H9 (cell line): ENCODE measurements around the gene LYVE1. TPM values are rescaled to one million over a fixed set of nuclear protein-coding genes. Genes with fewer than 3 reads are reported as not detected.

ENCODE experiments used
- DNase-seq: peaks from one replicate; pipeline ENCODE4 v3.0.0-alpha.2; 2017
- H2AFZ ChIP-seq: one replicate; pipeline ENCODE4 v1.6.1; 2013; ENCODE audit warnings: mild to moderate bottlenecking, low read length, control low read depth, moderate library complexity
- H2AK5ac ChIP-seq: 2 replicates; pipeline ENCODE4 v1.6.1; 2013; ENCODE audit warnings: low read length, control low read depth, mixed read lengths; ENCODE audit not compliant: insufficient read length
- H2BK120ac ChIP-seq: one replicate; pipeline ENCODE4 v1.6.1; 2013; ENCODE audit warnings: low read depth, mild to moderate bottlenecking, low read length, control low read depth, inconsistent platforms; ENCODE audit not compliant: poor library complexity, severe bottlenecking
- H2BK12ac ChIP-seq: 2 replicates; pipeline ENCODE4 v1.6.1; 2013; ENCODE audit warnings: low read length, control low read depth, mixed read lengths, low read depth; ENCODE audit not compliant: insufficient read length
- H2BK15ac ChIP-seq: 2 replicates; pipeline ENCODE4 v1.6.1; 2013; ENCODE audit warnings: low read depth, low read length, control low read depth
- H2BK20ac ChIP-seq: one replicate; pipeline ENCODE4 v1.6.1; 2013; ENCODE audit warnings: low read depth, mild to moderate bottlenecking, low read length, control low read depth, inconsistent platforms; ENCODE audit not compliant: poor library complexity, severe bottlenecking
- H2BK5ac ChIP-seq: 2 replicates; pipeline ENCODE4 v1.6.1; 2013; ENCODE audit warnings: low read length, control low read depth, mixed read lengths; ENCODE audit not compliant: insufficient read length
- H3K14ac ChIP-seq: 2 replicates; pipeline ENCODE4 v1.6.1; 2013; ENCODE audit warnings: low read length, control low read depth; ENCODE audit not compliant: insufficient read depth
- H3K18ac ChIP-seq: 2 replicates; pipeline ENCODE4 v1.6.1; 2013; ENCODE audit warnings: low read depth, mild to moderate bottlenecking, mixed read lengths, low read length, control low read depth; ENCODE audit not compliant: insufficient read length
- H3K23ac ChIP-seq: 2 replicates; pipeline ENCODE4 v1.6.1; 2013; ENCODE audit warnings: low read length, control low read depth, mixed read lengths, low read depth; ENCODE audit not compliant: insufficient read length
- H3K23me2 ChIP-seq: 2 replicates; pipeline ENCODE4 v1.6.1; 2013; ENCODE audit warnings: low read depth, mild to moderate bottlenecking, mixed read lengths, low read length, control low read depth; ENCODE audit not compliant: insufficient read length, poor library complexity, severe bottlenecking
- H3K27ac ChIP-seq: 2 replicates; pipeline ENCODE4 v1.5.1; 2013; ENCODE audit warnings: low read length, control low read depth, mixed read lengths, low read depth; ENCODE audit not compliant: insufficient read length
- H3K27me3 ChIP-seq: 2 replicates; pipeline ENCODE4 v1.6.1; 2013; ENCODE audit warnings: low read length, control low read depth, inconsistent platforms; ENCODE audit not compliant: insufficient read depth
- H3K4ac ChIP-seq: 2 replicates; pipeline ENCODE4 v1.6.1; 2013; ENCODE audit warnings: low read depth, mild to moderate bottlenecking, control low read depth, inconsistent platforms, low read length, moderate library complexity
- H3K4me1 ChIP-seq: 2 replicates; pipeline ENCODE4 v1.6.1; 2013; ENCODE audit warnings: low read length, control low read depth, inconsistent platforms; ENCODE audit not compliant: insufficient read depth
- H3K4me2 ChIP-seq: 2 replicates; pipeline ENCODE4 v1.6.1; 2013; ENCODE audit warnings: low read length, control low read depth, mixed read lengths; ENCODE audit not compliant: insufficient read length, insufficient read depth
- H3K56ac ChIP-seq: 2 replicates; pipeline ENCODE4 v1.6.1; 2013; ENCODE audit warnings: low read depth, mild to moderate bottlenecking, mixed read lengths, low read length, control low read depth; ENCODE audit not compliant: insufficient read length
- H3K79me1 ChIP-seq: 2 replicates; pipeline ENCODE4 v1.6.1; 2013; ENCODE audit warnings: low read depth, mild to moderate bottlenecking, moderate library complexity, low read length, control low read depth, inconsistent platforms; ENCODE audit not compliant: insufficient read depth, poor library complexity, severe bottlenecking
- H3K79me2 ChIP-seq: 2 replicates; pipeline ENCODE4 v1.6.1; 2013; ENCODE audit warnings: low read length, control low read depth, inconsistent platforms; ENCODE audit not compliant: insufficient read depth
- H3K9ac ChIP-seq: 2 replicates; pipeline ENCODE4 v1.6.1; 2013; ENCODE audit warnings: low read length, control low read depth, mixed read lengths; ENCODE audit not compliant: insufficient read length; ENCODE audit errors: extremely low read depth
- H3K9me3 ChIP-seq: one replicate; pipeline ENCODE4 v1.6.1; 2013; ENCODE audit warnings: low read depth, low read length, inconsistent platforms; ENCODE audit not compliant: control insufficient read depth
- H3T11ph ChIP-seq: one replicate; pipeline ENCODE4 v1.6.1; 2013; ENCODE audit warnings: mild to moderate bottlenecking, low read length, control low read depth, inconsistent platforms
- H4K20me1 ChIP-seq: one replicate; pipeline ENCODE4 v1.6.1; 2013; ENCODE audit not compliant: control insufficient read depth, insufficient read length, insufficient read depth
- H4K5ac ChIP-seq: 2 replicates; pipeline ENCODE4 v1.6.1; 2013; ENCODE audit warnings: low read depth, mild to moderate bottlenecking, mixed read lengths, low read length, control low read depth; ENCODE audit not compliant: insufficient read length
- H4K8ac ChIP-seq: replicated peaks from 2 replicates; pipeline ENCODE4 v1.6.1; 2013; ENCODE audit warnings: low read length, control low read depth, mixed read lengths, low read depth; ENCODE audit not compliant: insufficient read length
- H4K91ac ChIP-seq: 2 replicates; pipeline ENCODE4 v1.6.1; 2013; ENCODE audit warnings: low read depth, mild to moderate bottlenecking, moderate library complexity, mixed read lengths, low read length, control low read depth; ENCODE audit not compliant: insufficient read length
- H3K27ac Mint-ChIP-seq, 3 experiments: 2 replicates in 2 of 3; 3 replicates in 1 of 3; pipeline ENCODE4 v1.8.0; 2020 to 2021; ENCODE audit warnings: mixed read lengths in 3 of 3, mild to moderate bottlenecking in 1 of 3, moderate library complexity in 1 of 3
- H3K27me3 Mint-ChIP-seq: 2 replicates; pipeline ENCODE4 v1.8.0; 2021; ENCODE audit warnings: low read depth, mild to moderate bottlenecking, moderate library complexity, mixed read lengths
- H3K36me3 Mint-ChIP-seq, 3 experiments: 2 replicates in 2 of 3; 3 replicates in 1 of 3; pipeline ENCODE4 v1.8.0; 2020 to 2021; ENCODE audit warnings: low read depth in 3 of 3, mixed read lengths in 3 of 3; ENCODE audit not compliant: insufficient read depth in 1 of 3
- H3K4me1 Mint-ChIP-seq, 2 experiments: 2 replicates each; pipeline ENCODE4 v1.8.0; 2020; ENCODE audit warnings: mixed read lengths in 2 of 2
- H3K4me3 Mint-ChIP-seq, 2 experiments: 2 replicates in 1 of 2; 3 replicates in 1 of 2; pipeline ENCODE4 v1.8.0; 2020 to 2021; ENCODE audit warnings: mild to moderate bottlenecking in 2 of 2, mixed read lengths in 2 of 2, moderate library complexity in 1 of 2
- H3K9me3 Mint-ChIP-seq, 2 experiments: 2 replicates in 1 of 2; 3 replicates in 1 of 2; pipeline ENCODE4 v1.8.0; 2020; ENCODE audit warnings: mild to moderate bottlenecking in 2 of 2, mixed read lengths in 2 of 2, moderate library complexity in 1 of 2
- CTCF ChIP-seq: fragments of 200-600 bp; sonication (generic); conservative IDR thresholded peaks from 3 replicates; pipeline ENCODE4 v1.8.0; 2021; ENCODE audit warnings: antibody characterized with exemption, mild to moderate bottlenecking
- WGBS: extraction: QIAGEN DNeasy Blood & Tissue Kit; methylation state at CpG from one replicate; pipeline ENCODE4 v1.1.7; 2013; ENCODE audit warnings: missing lambda C conversion rate, low lambda C conversion rate, mixed read lengths; ENCODE audit not compliant: insufficient read length; ENCODE audit errors: extremely low coverage; 5-methylcytosine and 5-hydroxymethylcytosine counted together
- total RNA-seq: library from RNA; stranded (reverse); gene quantifications from 2 replicates; pipeline ENCODE4 v1.2.1, GENCODE V29; 2021

LYVE1 gene
- total RNA-seq, 1 experiment from 2014 or later: not detected

DNA sequence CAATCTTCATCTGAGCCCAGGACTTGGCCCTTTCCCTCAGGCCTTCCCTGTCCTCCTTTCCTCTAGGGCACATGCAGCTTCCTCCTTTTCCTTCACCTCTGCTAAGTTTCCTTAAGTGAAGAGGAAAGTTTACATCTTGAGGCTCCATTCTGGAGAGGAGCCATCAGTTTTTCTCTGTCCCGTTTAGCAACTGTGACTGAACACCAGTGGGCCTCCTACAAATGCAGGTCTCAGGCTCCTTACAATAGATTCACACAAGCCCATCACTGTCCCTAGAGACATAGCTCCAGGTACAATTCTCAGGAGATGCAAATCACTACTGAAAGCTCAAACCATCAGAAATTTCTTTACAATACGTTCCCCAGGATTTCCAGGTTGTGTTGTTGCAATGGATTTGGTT lies 23.3 kb upstream of the LYVE1 start:
- H4K91ac ChIP-seq: no peak overlapping the region
- H3K4me1 ChIP-seq: no peaks in the 10 kb centered on the region
- H4K8ac ChIP-seq: no peak overlapping the region
- H4K20me1 ChIP-seq: no peaks in the 10 kb centered on the region
- no peak overlapping the region for H2BK120ac ChIP-seq
- Mint-ChIP-seq H3K27ac (no peak overlapping the region; a peak in 1 of 7 replicates), H3K4me3 (no peak overlapping the region), H3K9me3 (no peaks in the 10 kb centered on the region; a peak in 1 of 5 replicates), H3K36me3 (no peaks in the 10 kb centered on the region), H3K4me1 (no peaks in the 10 kb centered on the region), H3K27me3 (no peaks in the 10 kb centered on the region)
- H3K9me3 ChIP-seq: no peaks in the 10 kb centered on the region
- no peak overlapping the region for H2BK12ac ChIP-seq
- no peak overlapping the region for H2BK5ac ChIP-seq
- no peak overlapping the region for H3T11ph ChIP-seq
- no peak overlapping the region for H4K5ac ChIP-seq
- no peaks in the 10 kb centered on the region for H3K23me2 ChIP-seq
- no peak overlapping the region for H3K56ac ChIP-seq
- no peak overlapping the region for H2BK20ac ChIP-seq
- no peak overlapping the region for H3K14ac ChIP-seq
- H2AK5ac ChIP-seq: no peak overlapping the region
- WGBS: no CpG with 5 or more reads among the region's 2 CpGs
- H3K79me2 ChIP-seq: no peaks in the 10 kb centered on the region
- H2BK15ac ChIP-seq: no peak overlapping the region
- H3K18ac ChIP-seq: no peak overlapping the region
- no peak for TF ChIP-seq CTCF
- H3K27ac ChIP-seq: no peak overlapping the region
- no peaks in the 10 kb centered on the region for H3K79me1 ChIP-seq
- no peak overlapping the region for H3K4me2 ChIP-seq
- no peak overlapping the region for H3K9ac ChIP-seq
- no peak overlapping the region for H2AFZ ChIP-seq
- H3K27me3 ChIP-seq: no peaks in the 10 kb centered on the region
- no peak overlapping the region for H3K4ac ChIP-seq
- no peak overlapping the region for H3K23ac ChIP-seq
- no peak for DNase-seq
